HL-60 (cell line): Measurements from ENCODE around the gene GUCY1A1.

ENCODE experiments used
- DNase-seq, 2 experiments: peaks; one replicate each; pipeline ENCODE4 v3.0.0-alpha.2; 2010 to 2020; ENCODE audit warnings: low read depth in 1 of 2, low spot score in 1 of 2
- H3K27ac ChIP-seq: fragments of 250-450 bp; sonication (Bioruptor Pico); replicated peaks from 2 replicates; pipeline ENCODE4 v1.5.1; 2020; ENCODE audit warnings: mild to moderate bottlenecking, moderate library complexity
- H3K27me3 ChIP-seq: fragments of 250-450 bp; sonication (Bioruptor Pico); 2 replicates; pipeline ENCODE4 v1.5.1; 2021; ENCODE audit warnings: mild to moderate bottlenecking, moderate library complexity; ENCODE audit not compliant: insufficient read depth, poor library complexity, severe bottlenecking
- H3K4me3 ChIP-seq: replicated peaks from 2 replicates; pipeline ENCODE4 v1.5.1; 2011; ENCODE audit warnings: mild to moderate bottlenecking, control low read depth, low read length; ENCODE audit not compliant: insufficient read depth
- CTCF ChIP-seq: IDR thresholded peaks from one replicate; pipeline ENCODE4 v1.5.1; 2011; ENCODE audit warnings: low read length, control low read depth, inconsistent platforms; ENCODE audit not compliant: insufficient read depth
- GABPA ChIP-seq: IDR thresholded peaks from 2 replicates; pipeline ENCODE4 v1.6.1; 2012; ENCODE audit warnings: low read depth
- POLR2AphosphoS5 ChIP-seq: IDR thresholded peaks from 2 replicates; pipeline ENCODE4 v1.6.1; 2012; ENCODE audit warnings: low read depth
- REST ChIP-seq: IDR thresholded peaks from 2 replicates; pipeline ENCODE4 v1.6.1; 2012; ENCODE audit warnings: low read depth; ENCODE audit not compliant: insufficient replicate concordance
- SPI1 ChIP-seq: IDR thresholded peaks from 2 replicates; pipeline ENCODE4 v1.6.1; 2012; ENCODE audit warnings: low read depth, mild to moderate bottlenecking, borderline replicate concordance

The GUCY1A1 gene

GRCh38 chr4:155709918-155710317 is 43.3 kb downstream of the GUCY1A1 start:
- Histone ChIP-seq H3K27ac (no peak overlapping the region), H3K4me3 (no peak overlapping the region), H3K27me3 (no peaks in the 10 kb centered on the region)
- TF ChIP-seq POLR2AphosphoS5 = no peak
- no peak for TF ChIP-seq SPI1
- no peak for TF ChIP-seq REST
- no peak for TF ChIP-seq GABPA
- TF ChIP-seq CTCF = no peak
- DNase-seq = no peak

- TF ChIP-seq REST (no peak), POLR2AphosphoS5 (no peak), SPI1 (no peak), GABPA (no peak)
- H3K27me3 ChIP-seq = no peaks in the 10 kb centered on the region
- no peak for DNase-seq
- H3K27ac ChIP-seq = no peak overlapping the region
- H3K4me3 ChIP-seq = no peak overlapping the region
Measured at GRCh38 chr4:155711556-155711955, 44.9 kb downstream of the GUCY1A1 start.

GRCh38 chr4:155712846-155713245 is 46.2 kb downstream of the GUCY1A1 start:
- H3K27me3 ChIP-seq = no peaks in the 10 kb centered on the region
- no peak overlapping the region for H3K4me3 ChIP-seq
- TF ChIP-seq CTCF = no peak
- no peak for DNase-seq
- H3K27ac ChIP-seq = no peak overlapping the region

GRCh38 chr4:155713911-155714310 is 47.3 kb downstream of the GUCY1A1 start:
- DNase-seq = no peak
- no peak for TF ChIP-seq REST
- TF ChIP-seq POLR2AphosphoS5 = no peak
- no peak for TF ChIP-seq SPI1
- TF ChIP-seq GABPA = no peak
- TF ChIP-seq CTCF = no peak
- Histone ChIP-seq H3K4me3 (no peak overlapping the region), H3K27ac (no peak overlapping the region), H3K27me3 (no peaks in the 10 kb centered on the region)
